Spinal cord (tissue), 10 donors: ENCODE measurements around the gene CD1C. TPM values are rescaled to one million over a fixed set of nuclear protein-coding genes. Genes with fewer than 3 reads are reported as not detected.
"Not testable (repeated sequence)": the region's sequence is repeated elsewhere in the genome, so short reads cannot be mapped to it uniquely, and the experiment has no call there.

Experiments
- DNase-seq, 6 donors: peaks; one replicate each; pipeline versions ENCODE4 v3.0.0 to v3.0.0-alpha.2; 2013 to 2015; ENCODE audit warnings: low spot score in 6 of 6, low read depth in 4 of 6
- H3K27ac ChIP-seq: one replicate; pipeline ENCODE4 v1.5.1; 2013; ENCODE audit warnings: low read depth, low read length, control low read depth
- H3K27me3 ChIP-seq: one replicate; pipeline ENCODE4 v1.6.1; 2013; ENCODE audit warnings: low read length; ENCODE audit not compliant: control insufficient read depth, insufficient read depth
- H3K36me3 ChIP-seq: one replicate; pipeline ENCODE4 v1.6.1; 2013; ENCODE audit warnings: low read length; ENCODE audit not compliant: control insufficient read depth, insufficient read depth
- H3K4me1 ChIP-seq: one replicate; pipeline ENCODE4 v1.6.1; 2013; ENCODE audit warnings: low read length; ENCODE audit not compliant: control insufficient read depth, insufficient read depth
- H3K4me3 ChIP-seq: one replicate; pipeline ENCODE4 v1.5.1; 2013; ENCODE audit warnings: low read depth, low read length, control low read depth
- H3K9me3 ChIP-seq: one replicate; pipeline ENCODE4 v1.6.1; 2013; ENCODE audit warnings: low read length; ENCODE audit not compliant: control insufficient read depth, insufficient read depth
- whole genome bisulfite sequencing: methylation state at CpG from one replicate; pipeline ENCODE4 v1.1.5; 2013; ENCODE audit warnings: missing lambda C conversion rate; ENCODE audit not compliant: insufficient coverage; 5-methylcytosine and 5-hydroxymethylcytosine counted together
- polyA plus RNA-seq, 2 donors: library from polyadenylated mRNA; unstranded; fragments of 120-200 nt; gene quantifications; one replicate each; pipeline ENCODE4 v1.2.1, GENCODE V29; 2013; ENCODE audit not compliant: insufficient read length in 2 of 2
- total RNA-seq, 2 donors: library from RNA; depleted of rRNA in 1 of 2; stranded (reverse); fragments of 120-200 nt in 1 of 2; fragments of >200 nt in 1 of 2; gene quantifications; one replicate each; pipeline versions ENCODE4 v1.2.3 to v1.2.4, GENCODE V29; 2013 to 2014
- donor health status: healthy.

CD1C gene
- total and polyA plus RNA-seq, 4 donors: 0.24 to 0.61 TPM; not detected in 2

GRCh38 chr1:158272681-158273080 is 17.0 kb upstream of the CD1C start:
- Histone ChIP-seq H3K9me3 (no peaks in the 10 kb centered on the region), H3K4me3 (no peak overlapping the region), H3K4me1 (no peaks in the 10 kb centered on the region), H3K27me3 (no peaks in the 10 kb centered on the region), H3K27ac (no peak overlapping the region), H3K36me3 (no peaks in the 10 kb centered on the region)
- DNase-seq: no peak

GRCh38 chr1:158274797-158275196 is 14.9 kb upstream of the CD1C start:
- WGBS: 29% methylated on average over 5 of the region's 5 CpGs

GRCh38 chr1:158282421-158282820 is 7.3 kb upstream of the CD1C start:
- not testable (repeated sequence) for H3K4me1 ChIP-seq, H3K4me3 ChIP-seq, H3K9me3 ChIP-seq, H3K27me3 ChIP-seq, H3K27ac ChIP-seq, DNase-seq, H3K36me3 ChIP-seq
- 85% methylated on average over 2 of the region's 2 CpGs for WGBS

More at GRCh38 chr1:158274797-158275196, 14.9 kb upstream of the CD1C start:
- Histone ChIP-seq H3K4me3 (no peak overlapping the region), H3K27me3 (no peaks in the 10 kb centered on the region), H3K27ac (no peak overlapping the region), H3K9me3 (no peaks in the 10 kb centered on the region), H3K4me1 (no peaks in the 10 kb centered on the region), H3K36me3 (no peaks in the 10 kb centered on the region)
- no peak for DNase-seq

- DNase-seq: no peak
- no peak overlapping the region for H3K27ac ChIP-seq
- WGBS: 74% methylated on average over 2 of the region's 2 CpGs
- no peaks in the 10 kb centered on the region for H3K4me1 ChIP-seq
- H3K4me3 ChIP-seq: no peak overlapping the region
- no peaks in the 10 kb centered on the region for H3K9me3 ChIP-seq
- no peaks in the 10 kb centered on the region for H3K27me3 ChIP-seq
- no peaks in the 10 kb centered on the region for H3K36me3 ChIP-seq
These were observed 5.8 kb upstream of the CD1C start for GRCh38 chr1:158283965-158284364.

GRCh38 chr1:158285756-158286241 is 3.9 kb upstream of the CD1C start:
- no peaks in the 10 kb centered on the region for H3K9me3 ChIP-seq
- no peaks in the 10 kb centered on the region for H3K27me3 ChIP-seq
- no peak overlapping the region for H3K27ac ChIP-seq
- WGBS: 63% methylated on average over 6 of the region's 7 CpGs
- peak in 1 of 6 donors; percentile 9 for DNase-seq
- no peaks in the 10 kb centered on the region for H3K36me3 ChIP-seq
- H3K4me3 ChIP-seq: no peak overlapping the region
- H3K4me1 ChIP-seq: no peaks in the 10 kb centered on the region

- no peaks in the 10 kb centered on the region for H3K36me3 ChIP-seq
- no peak overlapping the region for H3K4me3 ChIP-seq
- H3K9me3 ChIP-seq: no peaks in the 10 kb centered on the region
- no peak overlapping the region for H3K27ac ChIP-seq
- WGBS: 82% methylated on average over 3 of the region's 4 CpGs
- no peaks in the 10 kb centered on the region for H3K27me3 ChIP-seq
- DNase-seq: no peak
- H3K4me1 ChIP-seq: no peaks in the 10 kb centered on the region
These were observed 3.2 kb upstream of the CD1C start for GRCh38 chr1:158286487-158286886.

- H3K36me3 ChIP-seq: no peaks in the 10 kb centered on the region
- H3K4me3 ChIP-seq: no peak overlapping the region
- H3K4me1 ChIP-seq: no peaks in the 10 kb centered on the region
- WGBS: no CpG with 5 or more reads among the region's 1 CpG
- H3K27ac ChIP-seq: no peak overlapping the region
- DNase-seq: no peak
- H3K27me3 ChIP-seq: no peaks in the 10 kb centered on the region
- no peaks in the 10 kb centered on the region for H3K9me3 ChIP-seq
These were observed 2.8 kb upstream of the CD1C start for GRCh38 chr1:158286941-158287346.

- 92% methylated on average over 4 of the region's 5 CpGs for WGBS
- H3K4me3 ChIP-seq: no peak overlapping the region
- DNase-seq: no peak
- H3K36me3 ChIP-seq: no peaks in the 10 kb centered on the region
- H3K27ac ChIP-seq: no peak overlapping the region
- no peaks in the 10 kb centered on the region for H3K9me3 ChIP-seq
- no peaks in the 10 kb centered on the region for H3K4me1 ChIP-seq
- H3K27me3 ChIP-seq: no peaks in the 10 kb centered on the region
These were observed 660 bp downstream of the CD1C start for GRCh38 chr1:158290321-158290844.

- no peak overlapping the region for H3K4me3 ChIP-seq
- H3K27ac ChIP-seq: no peak overlapping the region
- WGBS: 88% methylated on average over 1 of the region's 2 CpGs
- no peak for DNase-seq
- no peaks in the 10 kb centered on the region for H3K4me1 ChIP-seq
- no peaks in the 10 kb centered on the region for H3K36me3 ChIP-seq
- no peaks in the 10 kb centered on the region for H3K9me3 ChIP-seq
- no peaks in the 10 kb centered on the region for H3K27me3 ChIP-seq
These were observed 6.1 kb downstream of the CD1C start for GRCh38 chr1:158295791-158296190.

GRCh38 chr1:158310623-158311022 is 20.9 kb downstream of the CD1C start:
- WGBS: no CpG with 5 or more reads among the region's 1 CpG
- no peak for DNase-seq
- Histone ChIP-seq H3K27ac (no peak overlapping the region), H3K27me3 (no peaks in the 10 kb centered on the region), H3K36me3 (no peaks in the 10 kb centered on the region), H3K4me1 (no peaks in the 10 kb centered on the region), H3K9me3 (no peaks in the 10 kb centered on the region), H3K4me3 (no peak overlapping the region)
